ENCODE measurements around the gene DCHS1. TPM values are rescaled to one million over a fixed set of nuclear protein-coding genes. Genes with fewer than 3 reads are reported as not detected.

The DCHS1 gene
- total RNA-seq, 3 donors from 2014 or later = 3.5 to 38.8 (median 6.0) TPM

- Histone ChIP-seq H3K36me3 (ENCODE audit: low read depth) (no peaks in the 10 kb centered on the region), H3K9me3 (no peaks in the 10 kb centered on the region), H3K4me3 (no peak overlapping the region), H3K4me1 (ENCODE audit: low read depth) (peaks cover 3% of the 10 kb centered on the region)
- ATAC-seq = no peak
- intact Hi-C loops (cut with DNase I, micrococcal nuclease) = no loop called here
- no peak for DNase-seq
- no peak for TF ChIP-seq CTCF (IDR thresholded peaks at IDR 0.05)
These were observed 27.1 kb downstream of the DCHS1 start for GRCh38 chr11:6628526-6628925.

GRCh38 chr11:6627762-6628241 lies 27.8 kb downstream of the DCHS1 start:
- ATAC-seq = no peak
- intact Hi-C loops (cut with DNase I, micrococcal nuclease) = no loop called here
- peaks cover 3% of the 10 kb centered on the region for H3K4me1 ChIP-seq (ENCODE audit: low read depth)
- no peak for TF ChIP-seq CTCF (IDR thresholded peaks at IDR 0.05)
- no peak overlapping the region for H3K4me3 ChIP-seq
- no peaks in the 10 kb centered on the region for H3K9me3 ChIP-seq
- no peak for DNase-seq
- no peaks in the 10 kb centered on the region for H3K36me3 ChIP-seq (ENCODE audit: low read depth)

GRCh38 chr11:6626971-6627761 lies 28.4 kb downstream of the DCHS1 start:
- Histone ChIP-seq H3K36me3 (ENCODE audit: low read depth) (no peaks in the 10 kb centered on the region), H3K4me1 (ENCODE audit: low read depth) (peaks cover 3% of the 10 kb centered on the region), H3K9me3 (no peaks in the 10 kb centered on the region), H3K4me3 (no peak overlapping the region)
- intact Hi-C loops (cut with DNase I, micrococcal nuclease) = no loop called here
- ATAC-seq (no peak), DNase-seq (peak in 1 of 3 donors; percentile 45)
- no peak for TF ChIP-seq CTCF (IDR thresholded peaks at IDR 0.05)

GRCh38 chr11:6625832-6626420 lies 29.7 kb downstream of the DCHS1 start:
- no peaks in the 10 kb centered on the region for H3K36me3 ChIP-seq (ENCODE audit: low read depth)
- intact Hi-C loops (cut with DNase I, micrococcal nuclease) = no loop called here
- no peak for ATAC-seq

GRCh38 chr11:6625156-6625831 lies 30.3 kb downstream of the DCHS1 start:
- Histone ChIP-seq H3K36me3 (ENCODE audit: low read depth) (no peaks in the 10 kb centered on the region), H3K4me1 (ENCODE audit: low read depth) (no peaks in the 10 kb centered on the region), H3K9me3 (no peaks in the 10 kb centered on the region), H3K4me3 (no peak overlapping the region)
- DNase-seq = no peak
- intact Hi-C loops (cut with DNase I, micrococcal nuclease) = no loop called here
- no peak for ATAC-seq
- TF ChIP-seq CTCF (IDR thresholded peaks at IDR 0.05) = no peak

More at GRCh38 chr11:6625832-6626420, 29.7 kb downstream of the DCHS1 start:
- H3K9me3 ChIP-seq = no peaks in the 10 kb centered on the region
- no peak for DNase-seq
- H3K4me3 ChIP-seq = no peak overlapping the region
- TF ChIP-seq CTCF (IDR thresholded peaks at IDR 0.05) = no peak
- H3K4me1 ChIP-seq (ENCODE audit: low read depth) = peaks cover 3% of the 10 kb centered on the region
